Endothelial cell (in vitro differentiated cells): ENCODE measurements around the gene OR2AJ1. TPM values are rescaled to one million over a fixed set of nuclear protein-coding genes. Genes with fewer than 3 reads are reported as not detected.

ENCODE experiments used
- DNase-seq: peaks from one replicate; pipeline ENCODE4 v3.0.0; 2021; ENCODE audit warnings: low spot score
- H3K27ac Mint-ChIP-seq: one replicate; pipeline ENCODE4 v1.8.0; 2021; ENCODE audit warnings: mixed read lengths, inconsistent platforms; ENCODE audit not compliant: unreplicated experiment
- H3K27me3 Mint-ChIP-seq: one replicate; pipeline ENCODE4 v1.8.0; 2021; ENCODE audit warnings: mild to moderate bottlenecking, moderate library complexity, mixed read lengths, inconsistent platforms; ENCODE audit not compliant: unreplicated experiment
- H3K36me3 Mint-ChIP-seq: one replicate; pipeline ENCODE4 v1.8.0; 2021; ENCODE audit warnings: mild to moderate bottlenecking, low read depth, mixed read lengths, inconsistent platforms; ENCODE audit not compliant: unreplicated experiment
- H3K4me1 Mint-ChIP-seq: one replicate; pipeline ENCODE4 v1.8.0; 2021; ENCODE audit warnings: mild to moderate bottlenecking, mixed read lengths, inconsistent platforms; ENCODE audit not compliant: unreplicated experiment
- H3K4me3 Mint-ChIP-seq: one replicate; pipeline ENCODE4 v1.8.0; 2021; ENCODE audit warnings: mild to moderate bottlenecking, mixed read lengths, inconsistent platforms; ENCODE audit not compliant: unreplicated experiment
- H3K9me3 Mint-ChIP-seq: one replicate; pipeline ENCODE4 v1.8.0; 2021; ENCODE audit warnings: mixed read lengths, inconsistent platforms; ENCODE audit not compliant: unreplicated experiment
- total RNA-seq: library from RNA; stranded (reverse); fragmentation: NEBNext Ultra II Directional; extraction: Animal tissue kit (Norgen Biotek cat#: 25700); gene quantifications from one replicate; pipeline ENCODE4 v1.2.1, GENCODE V29; 2021; ENCODE audit not compliant: unreplicated experiment
- TF ChIP-seq, protein P1 (sequence below): fragments of 200-600 bp; sonication (generic); IDR thresholded peaks from one replicate; pipeline ENCODE4 v1.5.0; 2021; ENCODE audit warnings: antibody characterized with exemption; ENCODE audit not compliant: unreplicated experiment

The OR2AJ1 gene
- total RNA-seq, 1 donor from 2014 or later = not detected

DNA sequence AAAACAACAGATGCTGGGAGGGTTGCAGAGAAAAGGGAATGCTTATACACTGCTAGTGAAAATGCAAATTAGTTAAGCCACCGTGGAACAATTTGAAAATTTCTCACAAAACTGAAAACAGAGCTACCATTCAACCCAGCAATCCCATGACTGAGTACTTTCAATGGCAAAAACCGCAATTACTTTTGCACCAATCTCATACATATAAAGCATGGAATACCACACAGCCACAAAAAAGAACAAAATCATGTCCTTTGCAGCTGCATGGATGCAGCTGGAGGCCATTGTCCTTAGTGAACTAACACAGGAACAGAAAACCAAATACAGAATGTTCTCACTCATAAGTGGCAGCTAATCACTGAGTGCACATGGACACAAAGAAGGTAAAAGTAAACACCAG is 10.9 kb upstream of the OR2AJ1 start:
- Mint-ChIP-seq H3K27me3 (no peaks in the 10 kb centered on the region), H3K36me3 (no peaks in the 10 kb centered on the region), H3K9me3 (no peaks in the 10 kb centered on the region), H3K4me3 (no peak overlapping the region), H3K27ac (no peak overlapping the region), H3K4me1 (no peaks in the 10 kb centered on the region)
- TF ChIP-seq, protein P1, sequence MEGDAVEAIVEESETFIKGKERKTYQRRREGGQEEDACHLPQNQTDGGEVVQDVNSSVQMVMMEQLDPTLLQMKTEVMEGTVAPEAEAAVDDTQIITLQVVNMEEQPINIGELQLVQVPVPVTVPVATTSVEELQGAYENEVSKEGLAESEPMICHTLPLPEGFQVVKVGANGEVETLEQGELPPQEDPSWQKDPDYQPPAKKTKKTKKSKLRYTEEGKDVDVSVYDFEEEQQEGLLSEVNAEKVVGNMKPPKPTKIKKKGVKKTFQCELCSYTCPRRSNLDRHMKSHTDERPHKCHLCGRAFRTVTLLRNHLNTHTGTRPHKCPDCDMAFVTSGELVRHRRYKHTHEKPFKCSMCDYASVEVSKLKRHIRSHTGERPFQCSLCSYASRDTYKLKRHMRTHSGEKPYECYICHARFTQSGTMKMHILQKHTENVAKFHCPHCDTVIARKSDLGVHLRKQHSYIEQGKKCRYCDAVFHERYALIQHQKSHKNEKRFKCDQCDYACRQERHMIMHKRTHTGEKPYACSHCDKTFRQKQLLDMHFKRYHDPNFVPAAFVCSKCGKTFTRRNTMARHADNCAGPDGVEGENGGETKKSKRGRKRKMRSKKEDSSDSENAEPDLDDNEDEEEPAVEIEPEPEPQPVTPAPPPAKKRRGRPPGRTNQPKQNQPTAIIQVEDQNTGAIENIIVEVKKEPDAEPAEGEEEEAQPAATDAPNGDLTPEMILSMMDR = no peak
- DNase-seq = no peak

DNA sequence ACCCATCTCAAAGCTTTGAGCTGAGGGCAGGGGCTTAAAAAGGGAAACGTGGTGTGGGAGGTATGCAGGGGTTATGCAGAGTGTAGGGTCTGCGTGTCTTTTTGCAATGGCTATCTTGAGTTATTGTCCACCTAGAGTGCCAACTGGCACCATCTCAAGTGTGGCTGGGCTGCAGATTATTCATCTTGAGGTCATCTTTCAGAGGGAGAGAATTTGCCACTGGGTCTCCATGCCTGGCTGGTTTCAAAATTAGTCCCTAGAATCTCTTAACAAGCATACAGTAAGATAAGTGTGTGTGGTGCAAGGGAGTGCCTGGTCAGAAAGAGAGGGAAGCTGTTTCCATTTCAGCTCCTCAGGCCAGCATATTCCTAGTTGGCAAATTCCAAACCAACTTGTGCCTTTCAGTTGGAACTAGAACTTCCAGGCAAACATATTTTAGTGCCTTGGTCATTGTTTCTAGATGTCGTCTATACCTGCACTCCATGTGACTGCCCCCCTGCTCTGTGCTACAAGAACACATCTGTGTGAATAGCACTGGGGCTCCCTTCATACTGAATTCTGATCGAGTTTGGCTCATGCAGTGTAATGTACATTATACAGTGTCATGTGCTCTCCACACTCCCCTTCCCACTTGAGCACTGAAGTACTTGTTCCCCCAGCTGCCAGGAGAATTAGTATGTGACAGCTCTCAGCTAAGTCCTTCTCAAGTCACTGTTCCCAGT is 9.6 kb upstream of the OR2AJ1 start:
- no peaks in the 10 kb centered on the region for H3K4me1 Mint-ChIP-seq
- no peak overlapping the region for H3K4me3 Mint-ChIP-seq
- H3K27me3 Mint-ChIP-seq = no peaks in the 10 kb centered on the region
- no peak for DNase-seq
- no peaks in the 10 kb centered on the region for H3K9me3 Mint-ChIP-seq
- H3K36me3 Mint-ChIP-seq = no peaks in the 10 kb centered on the region
- TF ChIP-seq, protein P1 = no peak
- H3K27ac Mint-ChIP-seq = no peak overlapping the region

DNA sequence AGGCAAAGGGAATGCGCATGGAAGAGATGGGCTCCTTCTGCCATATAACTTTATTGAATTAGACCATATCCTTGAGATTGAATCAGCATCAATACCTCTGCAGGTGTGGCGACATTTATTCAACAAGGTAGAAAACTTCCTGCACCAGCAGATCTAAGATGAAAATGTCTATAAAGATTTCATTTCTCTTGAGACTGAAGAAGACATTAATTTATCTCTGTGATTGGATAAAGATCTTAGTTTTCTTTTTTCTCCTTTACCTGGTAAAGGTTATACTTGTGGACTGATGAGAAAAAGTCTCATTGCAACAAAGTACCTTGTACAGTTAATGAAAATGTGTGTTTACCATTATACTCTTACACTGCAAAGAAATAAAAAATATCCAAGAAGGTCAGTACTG is 4.7 kb upstream of the OR2AJ1 start, which contains the start of gene OR2T8:
Gene OR2T8, plus strand, starts transcription at position 301 of the 400 bp plus-strand sequence. CDS start 766 bp downstream, outside the sequence.
- TF ChIP-seq, protein P1 = no peak
- Mint-ChIP-seq H3K4me3 (no peak within 1 kb of the TSS), H3K27ac (no peak within 1 kb of the TSS), H3K27me3 (no peaks in the 10 kb centered on the region), H3K9me3 (peaks cover 5% of the 10 kb centered on the region), H3K36me3 (no peaks in the 10 kb centered on the region), H3K4me1 (no peaks in the 10 kb centered on the region)
- no peak for DNase-seq

DNA sequence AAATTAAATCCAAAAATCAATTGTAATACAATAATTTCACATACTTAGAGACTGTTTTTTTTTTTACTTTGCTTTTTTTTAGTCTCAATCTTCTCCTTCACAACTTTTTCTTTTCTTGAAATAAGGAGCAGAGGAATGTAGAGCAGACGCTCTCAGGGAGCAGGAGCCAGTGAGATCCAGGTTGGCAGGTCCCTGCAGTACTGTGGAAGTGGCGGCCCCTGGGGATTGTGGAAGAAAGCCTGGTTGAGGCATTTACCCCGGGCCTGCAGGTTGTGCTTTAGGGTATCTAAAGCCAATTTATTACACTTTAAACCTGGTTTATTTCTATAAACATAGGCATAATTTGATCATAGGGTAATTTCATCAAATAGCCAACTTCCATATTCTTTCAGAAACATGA is 748 bp upstream of the OR2AJ1 start:
- Mint-ChIP-seq H3K4me3 (no peak overlapping the region), H3K4me1 (no peaks in the 10 kb centered on the region), H3K36me3 (no peaks in the 10 kb centered on the region), H3K27ac (no peak overlapping the region), H3K9me3 (peaks cover 5% of the 10 kb centered on the region), H3K27me3 (no peaks in the 10 kb centered on the region)
- no peak for DNase-seq
- TF ChIP-seq, protein P1 = no peak

DNA sequence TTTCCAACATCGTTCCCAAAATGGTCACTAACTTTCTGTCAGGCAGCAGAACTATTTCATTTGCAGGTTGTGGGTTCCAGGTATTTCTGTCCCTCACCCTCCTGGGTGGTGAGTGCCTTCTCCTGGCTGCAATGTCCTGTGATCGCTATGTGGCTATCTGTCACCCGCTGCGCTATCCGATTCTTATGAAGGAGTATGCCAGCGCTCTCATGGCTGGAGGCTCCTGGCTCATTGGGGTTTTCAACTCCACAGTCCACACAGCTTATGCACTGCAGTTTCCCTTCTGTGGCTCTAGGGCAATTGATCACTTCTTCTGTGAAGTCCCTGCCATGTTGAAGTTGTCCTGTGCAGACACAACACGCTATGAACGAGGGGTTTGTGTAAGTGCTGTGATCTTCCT is 9.3 kb downstream of the OR2AJ1 start:
- no peaks in the 10 kb centered on the region for H3K4me1 Mint-ChIP-seq
- H3K27ac Mint-ChIP-seq = no peak overlapping the region
- DNase-seq = no peak
- peaks cover 4% of the 10 kb centered on the region for H3K27me3 Mint-ChIP-seq
- H3K9me3 Mint-ChIP-seq = peaks cover 5% of the 10 kb centered on the region
- TF ChIP-seq, protein P1 = no peak
- H3K4me3 Mint-ChIP-seq = no peak overlapping the region
- H3K36me3 Mint-ChIP-seq = no peaks in the 10 kb centered on the region
